ENCODE data around the gene EVC2.

DNA sequence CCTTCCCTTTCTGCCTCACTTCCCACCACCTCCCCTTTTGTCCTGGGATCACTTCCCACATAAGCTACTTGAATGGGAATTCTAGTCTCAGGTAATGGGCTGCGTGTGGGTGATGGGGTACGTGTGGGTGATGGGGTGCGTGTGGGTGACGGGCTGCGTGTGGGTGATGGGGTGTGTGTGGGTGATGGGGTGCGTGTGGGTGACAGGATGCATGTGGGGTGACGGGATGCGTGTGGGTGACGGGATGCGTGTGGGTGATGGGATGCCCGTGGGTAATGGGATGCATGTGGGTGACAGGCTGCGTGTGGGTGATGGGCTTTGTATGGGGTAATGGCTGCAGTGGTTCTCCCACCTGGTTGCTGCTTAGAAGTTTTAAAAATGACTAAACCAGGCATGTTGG lies 43.6 kb downstream of the EVC2 start:
- TF ChIP-seq, protein P1, sequence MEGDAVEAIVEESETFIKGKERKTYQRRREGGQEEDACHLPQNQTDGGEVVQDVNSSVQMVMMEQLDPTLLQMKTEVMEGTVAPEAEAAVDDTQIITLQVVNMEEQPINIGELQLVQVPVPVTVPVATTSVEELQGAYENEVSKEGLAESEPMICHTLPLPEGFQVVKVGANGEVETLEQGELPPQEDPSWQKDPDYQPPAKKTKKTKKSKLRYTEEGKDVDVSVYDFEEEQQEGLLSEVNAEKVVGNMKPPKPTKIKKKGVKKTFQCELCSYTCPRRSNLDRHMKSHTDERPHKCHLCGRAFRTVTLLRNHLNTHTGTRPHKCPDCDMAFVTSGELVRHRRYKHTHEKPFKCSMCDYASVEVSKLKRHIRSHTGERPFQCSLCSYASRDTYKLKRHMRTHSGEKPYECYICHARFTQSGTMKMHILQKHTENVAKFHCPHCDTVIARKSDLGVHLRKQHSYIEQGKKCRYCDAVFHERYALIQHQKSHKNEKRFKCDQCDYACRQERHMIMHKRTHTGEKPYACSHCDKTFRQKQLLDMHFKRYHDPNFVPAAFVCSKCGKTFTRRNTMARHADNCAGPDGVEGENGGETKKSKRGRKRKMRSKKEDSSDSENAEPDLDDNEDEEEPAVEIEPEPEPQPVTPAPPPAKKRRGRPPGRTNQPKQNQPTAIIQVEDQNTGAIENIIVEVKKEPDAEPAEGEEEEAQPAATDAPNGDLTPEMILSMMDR (IDR thresholded peaks at IDR 0.05): no peak
- no peak for TF ChIP-seq POLR2A (IDR thresholded peaks at IDR 0.05)
